PC-9 (cell line): ENCODE data around the gene PLA2G4D. TPM values are rescaled to one million over a fixed set of nuclear protein-coding genes. Genes with fewer than 3 reads are reported as not detected.
A peak's percentile ranks its signal among the peaks of the same experiment; 100 is the strongest.

Experiments
- BruUV-seq: library from RNA; stranded (reverse); fragments of 400-500 nt; replicated peaks from 2 replicates; lab custom pipeline; 2021; lab: Mats Ljungman, UMichigan
- CTCF ChIA-PET: fragments of 300-600 bp; sonication (Branson Sonifier 250); formaldehyde crosslinking; loops from one replicate; lab custom pipeline; 2022; ENCODE audit warnings: antibody characterized with exemption; lab: Charles Lee
- POLR2A ChIA-PET: fragments of 300-600 bp; sonication (Branson Sonifier 250); formaldehyde crosslinking; loops from one replicate; lab custom pipeline; 2022; ENCODE audit warnings: antibody characterized with exemption; ENCODE audit not compliant: unreplicated experiment; lab: Charles Lee
- DNase-seq, 2 experiments: peaks; one replicate each; pipeline versions ENCODE4 v3.0.0 to v3.0.0-alpha.2; 2015 to 2022; ENCODE audit warnings: mixed read lengths in 1 of 2
- H2AFZ ChIP-seq: fragments of 200-600 bp; sonication (generic); 2 replicates; pipeline ENCODE4 v1.8.1; 2017; ENCODE audit warnings: antibody characterized with exemption
- H3F3A ChIP-seq: fragments of 200-600 bp; sonication (generic); 2 replicates; pipeline ENCODE4 v1.8.1; 2017; ENCODE audit warnings: antibody characterized with exemption, mild to moderate bottlenecking, low read depth; ENCODE audit not compliant: insufficient read depth
- H3K27ac ChIP-seq: fragments of 200-600 bp; sonication (generic); 2 replicates; pipeline ENCODE4 v1.6.1; 2016; ENCODE audit warnings: mixed run types
- H3K27me3 ChIP-seq: fragments of 200-600 bp; sonication (generic); 2 replicates; pipeline ENCODE4 v1.6.1; 2016; ENCODE audit warnings: low read depth, mixed run types; ENCODE audit not compliant: insufficient read depth
- H3K36me3 ChIP-seq: fragments of 200-600 bp; sonication (generic); 2 replicates; pipeline ENCODE4 v1.6.1; 2016; ENCODE audit warnings: low read depth, mixed run types
- H3K4me1 ChIP-seq: fragments of 200-600 bp; sonication (generic); replicated peaks from 2 replicates; pipeline ENCODE4 v1.6.1; 2016; ENCODE audit warnings: mixed run types; ENCODE audit not compliant: insufficient read depth
- H3K4me2 ChIP-seq: fragments of 200-600 bp; sonication (generic); 2 replicates; pipeline ENCODE4 v1.6.1; 2017; ENCODE audit warnings: mixed run types
- H3K4me3 ChIP-seq: fragments of 200-600 bp; sonication (generic); 2 replicates; pipeline ENCODE4 v1.6.1; 2016; ENCODE audit warnings: mixed run types
- H3K79me2 ChIP-seq: fragments of 200-600 bp; sonication (generic); 2 replicates; pipeline ENCODE4 v1.6.1; 2017; ENCODE audit warnings: low read depth, mixed run types
- H3K9me2 ChIP-seq: fragments of 200-600 bp; sonication (generic); 2 replicates; pipeline ENCODE4 v1.8.1; 2017; ENCODE audit warnings: mild to moderate bottlenecking; ENCODE audit not compliant: insufficient read depth
- H3K9me3 ChIP-seq: fragments of 200-600 bp; sonication (generic); 2 replicates; pipeline ENCODE4 v1.8.1; 2016; ENCODE audit warnings: low read depth; ENCODE audit not compliant: insufficient read depth
- H4K20me1 ChIP-seq: fragments of 200-600 bp; sonication (generic); 2 replicates; pipeline ENCODE4 v1.8.1; 2017; ENCODE audit not compliant: insufficient read depth
- CTCF ChIP-seq: fragments of 200-600 bp; sonication (generic); conservative IDR thresholded peaks from 2 replicates; pipeline ENCODE4 v1.6.1; 2017; ENCODE audit warnings: mixed run types, antibody characterized with exemption, mild to moderate bottlenecking, moderate library complexity
- EZH2 ChIP-seq: fragments of 200-600 bp; sonication (generic); IDR thresholded peaks from 2 replicates; pipeline ENCODE4 v1.8.0; 2017; ENCODE audit warnings: antibody characterized with exemption, low read depth
- intact Hi-C: fragments of 100-400 bp; cut with micrococcal nuclease; formaldehyde crosslinking; loops from one replicate; pipeline ENCODE4 v1.10.0; 2022; ENCODE audit not compliant: unreplicated experiment
- total RNA-seq: library from RNA; stranded (reverse); gene quantifications from 2 replicates; pipeline ENCODE4 v1.2.3, GENCODE V29; 2021

Gene PLA2G4D
- total RNA-seq, 1 experiment from 2014 or later, result 0.90 TPM

- H3F3A ChIP-seq, result peaks cover 6% of the 10 kb centered on the region; the same call in 1 of the 2 replicates
- no peak for TF ChIP-seq EZH2
- TF ChIP-seq CTCF, result no peak
- BruUV-seq, result no TSS peak
- H3K79me2 ChIP-seq, result no peaks in the 10 kb centered on the region
- peaks cover 34% of the 10 kb centered on the region for H3K4me1 ChIP-seq
- no peaks in the 10 kb centered on the region; the same call in 1 of the 2 replicates for H3K9me3 ChIP-seq
- intact Hi-C loops, result no loop called here
- H2AFZ ChIP-seq, result no peak overlapping the region
- H3K36me3 ChIP-seq, result no peaks in the 10 kb centered on the region
- no peaks in the 10 kb centered on the region for H3K9me2 ChIP-seq
- no peak overlapping the region for H3K4me3 ChIP-seq
- H4K20me1 ChIP-seq, result no peaks in the 10 kb centered on the region
- no peak for DNase-seq
- H3K4me2 ChIP-seq, result peak overlapping the region; percentile 29
- no peaks in the 10 kb centered on the region for H3K27me3 ChIP-seq
- CTCF ChIA-PET, result no interaction called here
- H3K27ac ChIP-seq, result peak overlapping the region; percentile 32; the same call in 1 of the 2 replicates
- POLR2A ChIA-PET, result interaction anchor here (0.5 kb wide), 1 partner anchor 60 kb away, joined by 3 read pairs; the partner anchor contains the start of gene EHD4
Observed at GRCh38 chr15:42032376-42033213, 61.8 kb downstream of the PLA2G4D start.

- Histone ChIP-seq H3K36me3 (no peaks in the 10 kb centered on the region), H3K27me3 (no peaks in the 10 kb centered on the region), H3F3A (peaks cover 6% of the 10 kb centered on the region; the same call in 1 of the 2 replicates), H2AFZ (no peak overlapping the region), H3K9me2 (no peaks in the 10 kb centered on the region), H3K4me3 (no peak overlapping the region), H3K4me1 (peaks cover 34% of the 10 kb centered on the region), H3K27ac (no peak overlapping the region), H3K9me3 (no peaks in the 10 kb centered on the region; the same call in 1 of the 2 replicates), H3K79me2 (no peaks in the 10 kb centered on the region), H3K4me2 (no peak overlapping the region), H4K20me1 (no peaks in the 10 kb centered on the region)
- ChIA-PET POLR2A (no interaction called here), CTCF (no interaction called here)
- intact Hi-C loops, result no loop called here
- BruUV-seq, result no TSS peak
- no peak for DNase-seq
- TF ChIP-seq EZH2 (no peak), CTCF (no peak)
Observed at GRCh38 chr15:42031198-42031915, 63.0 kb downstream of the PLA2G4D start.

GRCh38 chr15:42027521-42027920, 66.8 kb downstream of the PLA2G4D start:
- intact Hi-C loops, result no loop called here
- Histone ChIP-seq H2AFZ (no peak overlapping the region), H3K79me2 (no peaks in the 10 kb centered on the region), H3K4me1 (peaks cover 4% of the 10 kb centered on the region), H3K36me3 (no peaks in the 10 kb centered on the region), H3K4me3 (no peak overlapping the region), H3K9me3 (no peaks in the 10 kb centered on the region; the same call in 1 of the 2 replicates), H3K4me2 (no peak overlapping the region), H3K27ac (no peak overlapping the region), H3F3A (no peaks in the 10 kb centered on the region), H3K9me2 (no peaks in the 10 kb centered on the region), H4K20me1 (no peaks in the 10 kb centered on the region), H3K27me3 (no peaks in the 10 kb centered on the region)
- POLR2A ChIA-PET, result no interaction called here
- BruUV-seq, result no TSS peak
- TF ChIP-seq CTCF (no peak), EZH2 (no peak)
- CTCF ChIA-PET, result no interaction called here
- DNase-seq, result no peak
